Measurements from ENCODE around the gene VTN.
"Not testable (repeated sequence)": the region's sequence is repeated elsewhere in the genome, so short reads cannot be mapped to it uniquely, and the experiment has no call there.

Gene VTN

DNA sequence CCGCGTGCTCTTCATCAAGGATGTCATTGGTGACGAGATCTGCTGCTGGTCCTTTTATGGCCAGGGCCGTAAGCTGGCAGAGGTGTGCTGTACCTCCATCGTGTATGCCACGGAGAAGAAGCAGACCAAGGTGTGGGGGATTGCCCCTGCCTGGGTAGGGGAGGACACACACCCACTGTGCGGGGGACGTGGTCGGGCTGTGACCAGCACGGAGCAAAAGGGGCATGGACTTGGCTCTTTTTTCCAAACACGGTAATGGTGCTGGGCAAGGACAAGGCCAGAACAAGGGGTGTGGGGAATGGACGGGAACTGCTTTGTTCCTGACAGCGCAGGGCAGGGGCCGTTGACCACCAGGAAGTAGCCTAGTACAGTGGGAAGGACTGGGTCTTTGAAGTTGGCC is 27.8 kb downstream of the VTN start:
- no peak for DNase-seq (ENCODE audit: low read depth, low spot score)

GRCh38 chr17:28341516-28341915 is 28.6 kb downstream of the VTN start:
- DNase-seq (ENCODE audit: low read depth, low spot score) = no peak

DNA sequence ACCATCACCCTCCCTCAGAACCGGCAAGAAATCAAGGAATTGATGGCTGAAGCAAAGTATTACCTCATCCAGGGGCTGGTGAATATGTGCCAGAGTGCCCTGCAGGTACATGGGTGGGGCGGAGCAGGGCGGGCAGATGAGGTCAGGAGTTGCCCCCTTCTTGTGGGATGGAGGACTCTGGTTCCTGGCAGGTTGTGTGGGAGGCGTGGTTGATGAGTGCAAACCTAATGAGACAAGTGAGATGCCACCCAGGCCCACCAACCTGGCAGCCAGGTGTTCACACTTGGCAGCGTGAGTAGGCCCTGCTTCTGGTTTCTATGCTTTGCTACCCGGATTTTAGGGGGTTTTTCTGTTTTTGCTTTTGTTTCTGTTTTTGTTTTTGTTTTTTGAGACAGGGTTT is 29.7 kb downstream of the VTN start:
- DNase-seq (ENCODE audit: low read depth, low spot score) = no peak

- no peak for DNase-seq (ENCODE audit: low read depth, low spot score)
Measured at GRCh38 chr17:28339431-28339830, 30.7 kb downstream of the VTN start.

DNA sequence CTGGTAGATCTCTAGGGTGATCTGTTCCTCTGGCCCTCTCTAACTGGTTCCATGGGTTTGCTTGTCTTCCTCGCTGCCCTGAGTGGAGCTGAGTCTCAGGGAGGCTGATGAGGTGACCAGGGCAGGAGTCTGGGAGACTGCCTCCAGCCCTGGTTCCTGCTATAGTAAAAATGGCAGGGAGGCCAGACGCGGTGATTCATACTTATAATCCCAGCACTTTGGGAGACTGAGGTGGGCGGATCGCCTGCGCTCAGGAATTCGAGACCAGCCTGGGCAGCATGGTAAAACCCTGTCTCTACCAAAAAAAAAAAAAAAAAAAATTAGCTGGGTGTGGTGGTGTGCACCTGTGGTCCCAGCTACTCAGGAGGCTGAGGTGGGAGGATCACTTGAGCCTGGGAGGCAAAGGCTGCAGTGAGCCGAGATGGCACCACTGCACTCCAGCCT is 31.3 kb downstream of the VTN start:
- DNase-seq (ENCODE audit: low read depth, low spot score) = not testable (repeated sequence)

GRCh38 chr17:28338056-28338768 is 31.9 kb downstream of the VTN start:
- no peak for DNase-seq (ENCODE audit: low read depth, low spot score)

DNA sequence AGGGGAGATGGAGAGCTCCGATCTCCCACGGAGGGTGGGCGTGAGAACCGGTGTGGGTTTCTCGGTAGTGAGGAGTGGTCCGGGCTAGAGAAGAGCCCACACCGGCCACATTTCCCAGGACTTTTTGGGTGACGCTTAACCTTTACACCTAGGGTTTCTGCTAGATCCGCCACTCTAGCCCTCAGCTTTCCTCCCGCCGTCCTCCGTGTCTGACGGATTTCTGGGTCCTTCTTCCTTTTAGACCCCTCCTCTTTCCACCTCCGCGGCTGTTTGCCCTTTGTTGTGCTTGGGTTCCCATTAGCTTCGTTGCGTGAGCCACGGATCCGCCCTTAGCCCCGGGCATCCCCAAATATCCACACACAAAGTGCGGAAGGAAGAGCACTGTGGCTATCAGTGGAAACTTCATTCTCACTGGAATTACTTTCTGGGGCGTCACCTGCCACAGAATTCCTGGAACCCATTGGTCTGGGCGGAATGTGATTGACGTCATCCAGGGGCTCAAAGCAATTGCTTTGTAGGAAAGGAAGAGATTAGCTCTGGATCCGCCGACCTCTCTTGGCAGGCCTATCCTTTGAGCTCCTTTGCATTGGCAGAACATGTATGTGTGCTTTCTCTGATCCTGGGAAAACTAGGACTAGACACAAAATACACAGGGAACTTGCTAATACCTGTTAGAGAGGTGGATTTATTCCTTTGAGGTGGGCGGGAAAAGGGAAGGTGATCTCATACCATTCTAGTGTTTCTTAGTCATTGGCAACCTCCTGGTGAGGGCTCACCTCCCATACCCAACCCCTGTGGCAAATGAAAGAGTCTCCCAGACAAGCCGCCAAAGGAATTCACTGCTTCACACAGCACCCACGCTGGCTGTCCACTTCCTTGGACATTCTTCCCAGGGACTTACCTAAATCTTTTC is 33.9 kb downstream of the VTN start:
- peak; percentile 54 for DNase-seq (ENCODE audit: low read depth, low spot score)

GRCh38 chr17:28335201-28335958 is 34.7 kb downstream of the VTN start, which contains the start of the genes IFT20 and TNFAIP1:
IFT20 (minus strand) TSS chr17:28335472; CDS start chr17:28331985, 3,487 bp downstream.
TNFAIP1 (plus strand) TSS chr17:28335761; CDS start chr17:28339522, 3,761 bp downstream.
- peak; percentile 99 for DNase-seq (ENCODE audit: low read depth, low spot score)

DNA sequence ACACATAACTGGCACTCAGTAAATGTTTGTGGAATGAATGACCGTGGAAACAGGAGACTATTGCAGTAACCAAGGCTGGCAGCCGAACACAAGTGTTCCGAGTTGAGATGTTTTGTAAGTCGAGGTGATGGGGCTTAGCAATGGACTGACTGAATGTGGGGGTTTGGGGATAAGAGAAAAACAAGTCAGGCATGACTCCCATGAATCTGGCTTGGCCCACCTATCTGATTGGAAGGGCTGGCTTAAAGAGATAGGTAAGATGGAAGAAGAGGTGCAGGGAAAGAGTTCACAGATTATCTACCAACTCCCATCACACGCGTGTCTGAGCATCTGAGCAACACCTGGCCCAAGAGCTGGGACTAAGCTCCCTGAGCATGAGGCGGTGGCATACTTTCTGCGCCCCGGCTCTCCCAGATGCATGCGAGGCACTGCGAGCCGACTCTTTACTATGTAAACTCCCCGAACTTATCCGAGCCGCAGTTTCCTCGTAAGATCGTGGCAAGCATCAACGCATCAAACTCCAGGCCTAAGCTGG is 35.4 kb downstream of the VTN start:
- DNase-seq (ENCODE audit: low read depth, low spot score) = no peak

DNA sequence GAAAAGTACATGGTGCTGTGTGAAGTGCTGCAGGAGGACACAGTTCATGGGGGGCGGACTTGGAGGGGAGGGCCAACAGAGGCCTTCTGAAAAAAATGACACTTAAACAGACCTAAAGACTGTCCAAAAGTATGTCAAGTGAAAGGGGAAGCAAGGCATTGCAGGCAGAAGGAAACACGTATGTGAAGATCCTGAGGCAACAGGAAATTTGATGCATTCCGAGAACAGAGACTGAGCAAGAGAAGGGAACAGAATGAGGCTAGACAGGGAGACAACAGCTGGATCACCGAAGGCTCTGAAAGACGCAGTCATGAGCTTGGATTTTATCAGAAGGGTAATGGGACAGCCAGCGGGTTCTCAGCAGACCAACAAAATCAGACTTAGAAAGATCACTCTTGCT is 35.9 kb downstream of the VTN start:
- no peak for DNase-seq (ENCODE audit: low read depth, low spot score)

DNA sequence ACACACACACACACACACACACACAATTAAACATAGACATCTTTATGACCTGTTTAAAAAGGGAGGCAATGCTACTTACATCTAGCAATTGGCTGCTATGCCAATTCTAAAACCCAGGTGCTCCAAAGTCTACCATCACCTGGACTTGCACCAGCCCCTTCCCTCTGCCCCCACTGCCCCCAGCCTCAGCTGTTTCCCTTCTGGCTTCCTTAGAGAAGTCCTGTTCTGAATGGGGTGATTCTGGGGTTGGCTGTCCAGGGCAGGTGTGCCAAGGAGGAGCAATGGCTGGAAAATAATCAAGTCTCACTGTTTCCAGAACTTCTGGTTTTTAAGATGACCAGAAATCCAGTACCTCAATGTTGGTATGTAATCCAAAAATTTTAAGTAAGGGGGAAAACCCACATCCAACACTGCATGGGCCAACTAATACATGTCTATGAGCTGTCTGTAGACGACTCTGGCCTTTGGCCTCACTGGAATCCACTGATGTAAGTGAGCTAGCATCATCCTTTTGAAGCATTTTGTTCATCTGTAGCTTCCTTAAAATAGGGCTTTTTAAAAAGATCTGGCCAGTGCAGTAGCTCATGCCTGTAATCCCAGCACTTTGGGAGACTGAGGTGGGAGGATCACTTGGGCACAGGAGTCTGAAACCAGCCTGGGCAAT is 36.9 kb downstream of the VTN start:
- no peak for DNase-seq (ENCODE audit: low read depth, low spot score)

DNA sequence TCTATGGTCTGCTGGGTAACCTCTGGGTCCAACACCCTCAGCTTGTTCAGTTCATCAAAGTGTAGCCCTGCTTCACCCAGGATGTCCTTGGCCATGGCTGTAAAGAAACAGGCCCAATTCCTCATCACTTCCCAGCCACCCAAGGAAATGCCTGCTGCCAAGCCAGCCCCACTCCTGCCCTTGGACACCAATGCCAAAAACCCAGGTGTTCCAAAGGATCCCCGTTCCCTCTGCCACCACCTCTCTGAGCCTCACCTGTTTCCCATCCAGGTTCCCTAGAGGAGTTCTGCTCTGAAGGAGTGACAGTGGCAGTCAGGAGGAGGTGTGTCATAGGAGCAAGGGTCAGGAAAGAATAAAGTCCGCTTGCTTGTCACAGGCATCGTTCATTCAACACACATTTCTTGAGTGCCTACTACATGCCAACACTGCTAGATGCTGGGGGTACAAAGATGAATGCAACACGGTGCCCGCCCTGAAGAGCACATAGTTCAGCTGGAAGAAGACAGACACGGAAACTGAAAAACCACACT is 38.2 kb downstream of the VTN start:
- DNase-seq (ENCODE audit: low read depth, low spot score) = no peak

DNA sequence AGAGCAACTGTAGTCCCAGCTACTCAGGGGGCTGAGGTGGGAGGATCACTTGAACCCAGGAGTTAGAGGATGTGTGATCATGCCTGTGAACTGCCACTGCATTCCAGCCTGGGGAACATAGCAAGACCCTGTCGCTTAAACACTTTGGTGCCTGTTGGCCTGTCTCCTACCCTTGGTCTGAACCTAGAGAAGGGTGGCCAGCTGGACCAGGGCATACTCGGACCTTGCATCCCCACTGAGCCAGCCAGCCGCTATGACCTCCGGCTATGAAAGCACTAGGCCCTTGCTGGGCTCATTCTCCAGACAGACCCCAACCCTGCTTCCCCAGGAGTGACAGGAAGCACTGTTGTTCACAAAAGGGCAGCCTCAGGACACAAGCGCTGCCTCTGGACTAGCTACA is 39.4 kb downstream of the VTN start:
- no peak for DNase-seq (ENCODE audit: low read depth, low spot score)

DNA sequence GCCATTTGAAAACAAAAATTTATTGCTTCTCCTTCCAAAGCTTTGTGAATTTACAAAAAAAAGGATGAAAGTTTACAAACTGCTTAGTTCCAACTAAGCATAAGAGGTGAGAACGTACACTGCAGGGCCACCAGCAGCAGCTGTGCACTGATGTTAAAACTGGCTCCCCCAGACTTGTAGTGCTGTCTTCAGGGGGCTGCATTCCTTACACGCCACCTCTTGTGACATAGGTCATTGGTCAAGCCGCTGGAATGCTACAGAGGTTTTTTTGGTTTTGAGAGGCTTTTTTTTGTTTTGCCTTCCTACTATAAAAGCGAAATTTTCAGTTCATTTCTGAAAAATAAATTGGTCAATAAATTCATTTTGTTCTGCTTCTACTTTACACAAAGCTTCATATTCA is 41.8 kb downstream of the VTN start:
- no peak for DNase-seq (ENCODE audit: low read depth, low spot score)

- DNase-seq (ENCODE audit: low read depth, low spot score) = no peak
Measured at GRCh38 chr17:28327709-28328108, 42.4 kb downstream of the VTN start.

- no peak for DNase-seq (ENCODE audit: low read depth, low spot score)
Measured at GRCh38 chr17:28327031-28327607, 43.0 kb downstream of the VTN start.

DNA sequence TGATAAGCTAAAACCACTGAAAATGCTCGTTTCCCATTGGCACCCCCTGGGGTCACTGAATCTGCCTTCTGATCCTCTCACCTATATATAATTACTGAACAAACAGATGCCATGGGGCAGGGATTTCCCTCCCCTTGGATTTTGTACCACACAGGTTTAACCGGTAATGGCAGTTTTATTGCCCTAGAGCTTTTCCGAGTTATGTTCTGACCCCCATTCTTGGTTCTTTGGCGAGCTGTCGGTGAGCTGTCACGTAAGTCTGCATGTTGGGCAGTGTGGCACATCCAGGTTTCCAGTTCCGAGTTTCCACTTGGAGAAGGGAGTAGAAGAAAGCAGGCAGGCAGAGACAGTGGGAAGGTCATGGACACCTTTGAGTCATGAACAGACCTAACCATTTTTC is 44.0 kb downstream of the VTN start:
- no peak for DNase-seq (ENCODE audit: low read depth, low spot score)

- no peak for DNase-seq (ENCODE audit: low read depth, low spot score)
Measured at GRCh38 chr17:28325211-28325610, 44.9 kb downstream of the VTN start.

GRCh38 chr17:28324781-28325180 is 45.3 kb downstream of the VTN start:
- no peak for DNase-seq (ENCODE audit: low read depth, low spot score)

GRCh38 chr17:28324267-28324745 is 45.8 kb downstream of the VTN start:
- DNase-seq (ENCODE audit: low read depth, low spot score) = no peak
